Measurements from ENCODE around the gene ITPKC.

The ITPKC gene

GRCh38 chr19:40774916-40775631, 58.2 kb downstream of the ITPKC start, which contains the start of gene MIA:
TSS of gene MIA (plus strand) at chr19:40775521. CDS start at chr19:40775543, 22 bp downstream.
- Histone ChIP-seq H3K36me3 (ENCODE audit: insufficient read depth, low read length) (no peaks in the 10 kb centered on the region), H3F3A (ENCODE audit: low read depth) (peaks cover 13% of the 10 kb centered on the region), H3K4me1 (ENCODE audit: insufficient read depth, low read length, poor library complexity, severe bottlenecking) (peaks cover 28% of the 10 kb centered on the region), H2AFZ (ENCODE audit: low read length) (no peak within 1 kb of the TSS), H3K4me3 (ENCODE audit: low read length, poor library complexity, severe bottlenecking) (peak within 1 kb of the TSS; percentile 81), H3K79me2 (ENCODE audit: insufficient read depth, low read length) (no peaks in the 10 kb centered on the region; the same call in 1 of the 2 replicates), H3K9me2 (replicated peaks; ENCODE audit: low read depth, low read length) (no peaks in the 10 kb centered on the region), H3K27me3 (ENCODE audit: insufficient read depth, low read length, poor library complexity, severe bottlenecking) (no peaks in the 10 kb centered on the region), H4K20me1 (ENCODE audit: insufficient read depth, low read length, poor library complexity, severe bottlenecking) (no peaks in the 10 kb centered on the region), H3K4me2 (ENCODE audit: low read depth, low read length, poor library complexity, severe bottlenecking) (no peak within 1 kb of the TSS), H3K9me3 (ENCODE audit: insufficient read depth, low read depth, low read length) (no peaks in the 10 kb centered on the region), H3K9ac (ENCODE audit: low read depth, low read length, poor library complexity, severe bottlenecking) (peak within 1 kb of the TSS; percentile 51)
- no peak for TF ChIP-seq EZH2phosphoT487 (IDR thresholded peaks at IDR 0.05; ENCODE audit: borderline replicate concordance)
- no peak for TF ChIP-seq CTCF (conservative IDR thresholded peaks at IDR 0.05; ENCODE audit: low read length)

GRCh38 chr19:40775632-40776022, 58.7 kb downstream of the ITPKC start:
- H3K4me1 ChIP-seq (ENCODE audit: insufficient read depth, low read length, poor library complexity, severe bottlenecking): peaks cover 28% of the 10 kb centered on the region

GRCh38 chr19:40776364-40776763, 59.5 kb downstream of the ITPKC start:
- H3K4me1 ChIP-seq (ENCODE audit: insufficient read depth, low read length, poor library complexity, severe bottlenecking): peaks cover 25% of the 10 kb centered on the region
- H3K4me2 ChIP-seq (ENCODE audit: low read depth, low read length, poor library complexity, severe bottlenecking): peak overlapping the region; percentile 93
- peak overlapping the region; percentile 51 for H3K9ac ChIP-seq (ENCODE audit: low read depth, low read length, poor library complexity, severe bottlenecking)
- peaks cover 9% of the 10 kb centered on the region for H3F3A ChIP-seq (ENCODE audit: low read depth)
- H3K36me3 ChIP-seq (ENCODE audit: insufficient read depth, low read length): no peaks in the 10 kb centered on the region
- no peaks in the 10 kb centered on the region for H4K20me1 ChIP-seq (ENCODE audit: insufficient read depth, low read length, poor library complexity, severe bottlenecking)
- no peaks in the 10 kb centered on the region for H3K9me2 ChIP-seq (replicated peaks; ENCODE audit: low read depth, low read length)
- no peaks in the 10 kb centered on the region; the same call in 1 of the 2 replicates for H3K79me2 ChIP-seq (ENCODE audit: insufficient read depth, low read length)
- no peaks in the 10 kb centered on the region for H3K9me3 ChIP-seq (ENCODE audit: insufficient read depth, low read depth, low read length)
- peak overlapping the region; percentile 81 for H3K4me3 ChIP-seq (ENCODE audit: low read length, poor library complexity, severe bottlenecking)
- no peaks in the 10 kb centered on the region for H3K27me3 ChIP-seq (ENCODE audit: insufficient read depth, low read length, poor library complexity, severe bottlenecking)
- H2AFZ ChIP-seq (ENCODE audit: low read length): no peak overlapping the region
- TF ChIP-seq CTCF (conservative IDR thresholded peaks at IDR 0.05; ENCODE audit: low read length) (no peak), EZH2phosphoT487 (IDR thresholded peaks at IDR 0.05; ENCODE audit: borderline replicate concordance) (no peak)

More at GRCh38 chr19:40775632-40776022, 58.7 kb downstream of the ITPKC start:
- H3K79me2 ChIP-seq (ENCODE audit: insufficient read depth, low read length): no peaks in the 10 kb centered on the region; the same call in 1 of the 2 replicates
- H3K27me3 ChIP-seq (ENCODE audit: insufficient read depth, low read length, poor library complexity, severe bottlenecking): no peaks in the 10 kb centered on the region
- H3K9ac ChIP-seq (ENCODE audit: low read depth, low read length, poor library complexity, severe bottlenecking): no peak overlapping the region
- H2AFZ ChIP-seq (ENCODE audit: low read length): no peak overlapping the region
- no peaks in the 10 kb centered on the region for H3K9me2 ChIP-seq (replicated peaks; ENCODE audit: low read depth, low read length)
- H3K4me2 ChIP-seq (ENCODE audit: low read depth, low read length, poor library complexity, severe bottlenecking): no peak overlapping the region
- H4K20me1 ChIP-seq (ENCODE audit: insufficient read depth, low read length, poor library complexity, severe bottlenecking): no peaks in the 10 kb centered on the region
- H3K9me3 ChIP-seq (ENCODE audit: insufficient read depth, low read depth, low read length): no peaks in the 10 kb centered on the region
- TF ChIP-seq CTCF (conservative IDR thresholded peaks at IDR 0.05; ENCODE audit: low read length) (no peak), EZH2phosphoT487 (IDR thresholded peaks at IDR 0.05; ENCODE audit: borderline replicate concordance) (no peak)
- H3K36me3 ChIP-seq (ENCODE audit: insufficient read depth, low read length): no peaks in the 10 kb centered on the region
- no peak overlapping the region for H3K4me3 ChIP-seq (ENCODE audit: low read length, poor library complexity, severe bottlenecking)
- H3F3A ChIP-seq (ENCODE audit: low read depth): peaks cover 12% of the 10 kb centered on the region
